PC-9 (cell line): ENCODE results near the gene ANKRD35. TPM values are rescaled to one million over a fixed set of nuclear protein-coding genes. Genes with fewer than 3 reads are reported as not detected.

ENCODE experiments used
- BruUV-seq: library from RNA; stranded (reverse); fragments of 400-500 nt; replicated peaks from 2 replicates; lab custom pipeline; 2021; lab: Mats Ljungman, UMichigan
- CTCF ChIA-PET: fragments of 300-600 bp; sonication (Branson Sonifier 250); formaldehyde crosslinking; loops from one replicate; lab custom pipeline; 2022; ENCODE audit warnings: antibody characterized with exemption; lab: Charles Lee
- POLR2A ChIA-PET: fragments of 300-600 bp; sonication (Branson Sonifier 250); formaldehyde crosslinking; loops from one replicate; lab custom pipeline; 2022; ENCODE audit warnings: antibody characterized with exemption; ENCODE audit not compliant: unreplicated experiment; lab: Charles Lee
- DNase-seq, 2 experiments: peaks; one replicate each; pipeline versions ENCODE4 v3.0.0 to v3.0.0-alpha.2; 2015 to 2022; ENCODE audit warnings: mixed read lengths in 1 of 2
- H2AFZ ChIP-seq: fragments of 200-600 bp; sonication (generic); 2 replicates; pipeline ENCODE4 v1.8.1; 2017; ENCODE audit warnings: antibody characterized with exemption
- H3F3A ChIP-seq: fragments of 200-600 bp; sonication (generic); 2 replicates; pipeline ENCODE4 v1.8.1; 2017; ENCODE audit warnings: antibody characterized with exemption, mild to moderate bottlenecking, low read depth; ENCODE audit not compliant: insufficient read depth
- H3K27ac ChIP-seq: fragments of 200-600 bp; sonication (generic); 2 replicates; pipeline ENCODE4 v1.6.1; 2016; ENCODE audit warnings: mixed run types
- H3K27me3 ChIP-seq: fragments of 200-600 bp; sonication (generic); 2 replicates; pipeline ENCODE4 v1.6.1; 2016; ENCODE audit warnings: low read depth, mixed run types; ENCODE audit not compliant: insufficient read depth
- H3K36me3 ChIP-seq: fragments of 200-600 bp; sonication (generic); 2 replicates; pipeline ENCODE4 v1.6.1; 2016; ENCODE audit warnings: low read depth, mixed run types
- H3K4me1 ChIP-seq: fragments of 200-600 bp; sonication (generic); replicated peaks from 2 replicates; pipeline ENCODE4 v1.6.1; 2016; ENCODE audit warnings: mixed run types; ENCODE audit not compliant: insufficient read depth
- H3K4me2 ChIP-seq: fragments of 200-600 bp; sonication (generic); 2 replicates; pipeline ENCODE4 v1.6.1; 2017; ENCODE audit warnings: mixed run types
- H3K4me3 ChIP-seq: fragments of 200-600 bp; sonication (generic); 2 replicates; pipeline ENCODE4 v1.6.1; 2016; ENCODE audit warnings: mixed run types
- H3K79me2 ChIP-seq: fragments of 200-600 bp; sonication (generic); 2 replicates; pipeline ENCODE4 v1.6.1; 2017; ENCODE audit warnings: low read depth, mixed run types
- H3K9me2 ChIP-seq: fragments of 200-600 bp; sonication (generic); 2 replicates; pipeline ENCODE4 v1.8.1; 2017; ENCODE audit warnings: mild to moderate bottlenecking; ENCODE audit not compliant: insufficient read depth
- H3K9me3 ChIP-seq: fragments of 200-600 bp; sonication (generic); 2 replicates; pipeline ENCODE4 v1.8.1; 2016; ENCODE audit warnings: low read depth; ENCODE audit not compliant: insufficient read depth
- H4K20me1 ChIP-seq: fragments of 200-600 bp; sonication (generic); 2 replicates; pipeline ENCODE4 v1.8.1; 2017; ENCODE audit not compliant: insufficient read depth
- CTCF ChIP-seq: fragments of 200-600 bp; sonication (generic); conservative IDR thresholded peaks from 2 replicates; pipeline ENCODE4 v1.6.1; 2017; ENCODE audit warnings: mixed run types, antibody characterized with exemption, mild to moderate bottlenecking, moderate library complexity
- EZH2 ChIP-seq: fragments of 200-600 bp; sonication (generic); IDR thresholded peaks from 2 replicates; pipeline ENCODE4 v1.8.0; 2017; ENCODE audit warnings: antibody characterized with exemption, low read depth
- intact Hi-C: fragments of 100-400 bp; cut with micrococcal nuclease; formaldehyde crosslinking; loops from one replicate; pipeline ENCODE4 v1.10.0; 2022; ENCODE audit not compliant: unreplicated experiment
- total RNA-seq: library from RNA; stranded (reverse); gene quantifications from 2 replicates; pipeline ENCODE4 v1.2.3, GENCODE V29; 2021

ANKRD35 gene
- total RNA-seq, 1 experiment from 2014 or later = 1.2 TPM

GRCh38 chr1:145884675-145885074 lies 991 bp downstream of the ANKRD35 start:
- Histone ChIP-seq H3K4me2 (no peak overlapping the region), H3K4me1 (peaks cover 30% of the 10 kb centered on the region), H3K36me3 (no peaks in the 10 kb centered on the region), H3K9me2 (no peaks in the 10 kb centered on the region), H3K27ac (no peak overlapping the region), H3K79me2 (no peaks in the 10 kb centered on the region), H4K20me1 (no peaks in the 10 kb centered on the region), H3K27me3 (no peaks in the 10 kb centered on the region), H3F3A (peaks cover 14% of the 10 kb centered on the region; the same call in 1 of the 2 replicates), H3K4me3 (no peak overlapping the region), H3K9me3 (no peaks in the 10 kb centered on the region), H2AFZ (no peak overlapping the region)
- POLR2A ChIA-PET = no interaction called here
- TF ChIP-seq EZH2 (no peak), CTCF (no peak)
- intact Hi-C loops = no loop called here
- BruUV-seq = no TSS peak
- CTCF ChIA-PET = no interaction called here
- DNase-seq = no peak

- H3K27me3 ChIP-seq = no peaks in the 10 kb centered on the region
- H3K9me2 ChIP-seq = 0 out of 2 replicates have a peak, but pooled peaks cover 4% of the 10 kb centered on the region
- H3K4me3 ChIP-seq = no peak overlapping the region
- TF ChIP-seq EZH2 (no peak), CTCF (no peak)
- no peaks in the 10 kb centered on the region for H4K20me1 ChIP-seq
- no peaks in the 10 kb centered on the region for H3K9me3 ChIP-seq
- ChIA-PET POLR2A (interaction anchor here (0.6 to 1.0 kb wide), 4 partner anchors 20 to 108 kb away, joined by 4 to 7 read pairs (median 5); no protein-coding TSS in a partner anchor), CTCF (interaction anchor here (0.9 to 2.5 kb wide), 2 partner anchors 11 to 20 kb away, joined by 3 to 8 read pairs; no protein-coding TSS in a partner anchor)
- intact Hi-C loops = no loop called here
- no TSS peak for BruUV-seq
- H3K4me2 ChIP-seq = no peak overlapping the region
- H2AFZ ChIP-seq = no peak overlapping the region
- no peak overlapping the region for H3K27ac ChIP-seq
- H3F3A ChIP-seq = peaks cover 20% of the 10 kb centered on the region
- H3K36me3 ChIP-seq = no peaks in the 10 kb centered on the region
- peaks cover 41% of the 10 kb centered on the region for H3K4me1 ChIP-seq
- H3K79me2 ChIP-seq = no peaks in the 10 kb centered on the region
- no peak for DNase-seq
Measured at GRCh38 chr1:145879775-145880174, 5.9 kb downstream of the ANKRD35 start.

- H3K4me2 ChIP-seq = peak overlapping the region; percentile 52
- peak overlapping the region; percentile 75 for H3K27ac ChIP-seq
- peaks cover 20% of the 10 kb centered on the region for H3F3A ChIP-seq
- no peaks in the 10 kb centered on the region for H4K20me1 ChIP-seq
- no peaks in the 10 kb centered on the region for H3K27me3 ChIP-seq
- H3K9me2 ChIP-seq = 0 out of 2 replicates have a peak, but pooled peaks cover 4% of the 10 kb centered on the region
- no TSS peak for BruUV-seq
- intact Hi-C loops = no loop called here
- H3K9me3 ChIP-seq = no peaks in the 10 kb centered on the region
- H2AFZ ChIP-seq = no peak overlapping the region
- peak in 1 of 2 experiments; percentile 88 for DNase-seq
- POLR2A ChIA-PET = interaction anchor here (0.6 to 1.7 kb wide), 2 partner anchors 20 to 33 kb away, joined by 5 read pairs; partner anchors contain the start of genes NUDT17 and PIAS3
- no peaks in the 10 kb centered on the region for H3K79me2 ChIP-seq
- no peak for TF ChIP-seq EZH2
- TF ChIP-seq CTCF = no peak
- H3K4me3 ChIP-seq = no peak overlapping the region
- CTCF ChIA-PET = interaction anchor here (1.6 to 2.5 kb wide), 2 partner anchors 12 to 19 kb away, joined by 4 to 8 read pairs; no protein-coding TSS in a partner anchor
- no peaks in the 10 kb centered on the region for H3K36me3 ChIP-seq
- H3K4me1 ChIP-seq = peaks cover 41% of the 10 kb centered on the region
Measured at GRCh38 chr1:145878724-145879123, 6.9 kb downstream of the ANKRD35 start.
